A673 (cell line): ENCODE measurements around the gene XPA. TPM values are rescaled to one million over a fixed set of nuclear protein-coding genes. Genes with fewer than 3 reads are reported as not detected.
"Not testable (repeated sequence)": the region's sequence is repeated elsewhere in the genome, so short reads cannot be mapped to it uniquely, and the experiment has no call there.

Experiments used
- Bru-seq: library from RNA; stranded (reverse); fragments of 400-500 nt; gene quantifications from one replicate; lab custom pipeline; 2021; lab: Mats Ljungman, UMichigan
- BruChase-seq, 2 experiments: library from RNA; stranded (reverse); fragments of 400-500 nt; gene quantifications; one replicate each; lab custom pipeline; 2021; lab: Mats Ljungman, UMichigan
- BruUV-seq: library from RNA; stranded (reverse); fragments of 400-500 nt; replicated peaks from 2 replicates; lab custom pipeline; 2021; lab: Mats Ljungman, UMichigan
- CTCF ChIA-PET: fragments of 300-600 bp; sonication (Branson Sonifier 250); formaldehyde crosslinking; loops from one replicate; lab custom pipeline; 2022; ENCODE audit warnings: antibody characterized with exemption; lab: Charles Lee
- POLR2A ChIA-PET: fragments of 300-600 bp; sonication (Branson Sonifier 250); formaldehyde crosslinking; loops from one replicate; lab custom pipeline; 2022; ENCODE audit warnings: antibody characterized with exemption; ENCODE audit not compliant: low non-redundant PET; lab: Charles Lee
- DNase-seq: peaks from one replicate; pipeline ENCODE4 v3.0.0-alpha.2; 2015; ENCODE audit warnings: low spot score
- H3K27ac ChIP-seq: fragments of 200-600 bp; sonication (generic); 2 replicates; pipeline ENCODE4 v1.5.1; 2016; ENCODE audit warnings: mixed run types, low read depth, mild to moderate bottlenecking, mixed read lengths, antibody characterized with exemption, low read length; ENCODE audit not compliant: poor library complexity, severe bottlenecking
- H3K27me3 ChIP-seq: fragments of 200-600 bp; sonication (generic); replicated peaks from 2 replicates; pipeline ENCODE4 v1.6.1; 2017; ENCODE audit warnings: mixed run types, low read depth, mild to moderate bottlenecking, mixed read lengths, antibody characterized with exemption, low read length; ENCODE audit not compliant: insufficient read depth, poor library complexity
- H3K36me3 ChIP-seq: fragments of 200-600 bp; sonication (generic); 2 replicates; pipeline ENCODE4 v1.6.1; 2016; ENCODE audit warnings: mixed run types, mild to moderate bottlenecking, mixed read lengths, antibody characterized with exemption, low read length; ENCODE audit not compliant: insufficient read depth, poor library complexity, severe bottlenecking
- H3K4me1 ChIP-seq: fragments of 200-600 bp; sonication (generic); 2 replicates; pipeline ENCODE4 v1.6.1; 2017; ENCODE audit warnings: mixed run types, mild to moderate bottlenecking, mixed read lengths, antibody characterized with exemption, low read length; ENCODE audit not compliant: insufficient read depth, poor library complexity, severe bottlenecking
- H3K4me3 ChIP-seq: fragments of 200-600 bp; sonication (generic); 2 replicates; pipeline ENCODE4 v1.5.1; 2016; ENCODE audit warnings: low read depth, mixed run types, mild to moderate bottlenecking, mixed read lengths, low read length; ENCODE audit not compliant: poor library complexity, severe bottlenecking
- H3K9me3 ChIP-seq: fragments of 200-600 bp; sonication (generic); 2 replicates; pipeline ENCODE4 v1.6.1; 2016; ENCODE audit warnings: mixed run types, low read depth, mild to moderate bottlenecking, mixed read lengths, antibody characterized with exemption, low read length; ENCODE audit not compliant: poor library complexity, severe bottlenecking
- CTCF ChIP-seq: fragments of 300-800, 200-600 bp; sonication (generic); conservative IDR thresholded peaks from 2 replicates; pipeline ENCODE4 v1.5.1; 2017; ENCODE audit warnings: low read depth, mild to moderate bottlenecking, antibody characterized with exemption, low read length, moderate library complexity, mixed read lengths
- EZH2 ChIP-seq: fragments of 200-600 bp; sonication (generic); IDR thresholded peaks from 2 replicates; pipeline ENCODE4 v1.6.1; 2017; ENCODE audit warnings: borderline replicate concordance, low read depth, mild to moderate bottlenecking, mixed read lengths, antibody characterized with exemption, low read length; ENCODE audit not compliant: poor library complexity, severe bottlenecking
- intact Hi-C: fragments of 100-400 bp; cut with micrococcal nuclease; formaldehyde crosslinking; loops from one replicate; pipeline ENCODE4 v1.10.0; 2022; ENCODE audit not compliant: unreplicated experiment
- long read RNA-seq: library from polyadenylated mRNA; stranded (forward); transcript quantifications from one replicate; pipeline ENCODE4 v2.0.0, GENCODE V29; 2022
- total RNA-seq: library from RNA; stranded (reverse); gene quantifications from 2 replicates; pipeline ENCODE4 v1.2.3, GENCODE V29; 2021

Gene XPA
- total RNA-seq: 15.6 and 17.9 TPM in 2 replicates
- Bru-seq, nascent RNA: percentile 84 among the genes with signal in this experiment
- percentile 74 among the genes with signal in this experiment for BruChase-seq, experiment 1, labeled RNA remaining after a 2-hour chase
- BruChase-seq, experiment 2, labeled RNA remaining after a 6-hour chase: percentile 61 among the genes with signal in this experiment
- long read RNA-seq, transcript XPA-201 (6 exons, 1,417 nt): major isoform, 33 of 43 reads
- long read RNA-seq, partial matches to known transcripts: 1 of 43 reads
- long read RNA-seq, other reads (novel, unspliced or antisense): 7 of 43 reads

- Histone ChIP-seq H3K27me3 (no peaks in the 10 kb centered on the region), H3K9me3 (no peaks in the 10 kb centered on the region), H3K4me3 (peak within 1 kb of the TSS; percentile 92), H3K36me3 (peaks cover 3% of the 10 kb centered on the region), H3K4me1 (peaks cover 15% of the 10 kb centered on the region), H3K27ac (peak within 1 kb of the TSS; percentile 85)
- CTCF ChIA-PET: no interaction called here
- peak; percentile 97 for DNase-seq
- no peak for TF ChIP-seq EZH2
- no peak for TF ChIP-seq CTCF
- intact Hi-C loops: no loop called here
- POLR2A ChIA-PET: interaction anchor here (0.8 kb wide), 1 partner anchor 326 kb away, joined by 3 read pairs; no protein-coding TSS in a partner anchor
- no TSS peak for BruUV-seq
Observed at GRCh38 chr9:97696803-97697601, at the start of gene XPA. Gene XPA (minus strand): TSS chr9:97697340. CDS start chr9:97697292, 48 bp downstream.

GRCh38 chr9:97744710-97745708, 47.9 kb upstream of the XPA start:
- BruUV-seq: no TSS peak
- peaks cover 33% of the 10 kb centered on the region for H3K27me3 ChIP-seq
- H3K36me3 ChIP-seq: no peaks in the 10 kb centered on the region
- H3K4me3 ChIP-seq: no peak overlapping the region
- H3K27ac ChIP-seq: no peak overlapping the region
- TF ChIP-seq EZH2 (no peak), CTCF (no peak)
- DNase-seq: no peak
- ChIA-PET CTCF (no interaction called here), POLR2A (no interaction called here)
- H3K4me1 ChIP-seq: peaks cover 6% of the 10 kb centered on the region
- peaks cover 6% of the 10 kb centered on the region for H3K9me3 ChIP-seq
- intact Hi-C loops: no loop called here

- DNase-seq, H3K4me3 ChIP-seq, H3K9me3 ChIP-seq, POLR2A ChIA-PET, H3K4me1 ChIP-seq, H3K36me3 ChIP-seq, CTCF ChIA-PET, intact Hi-C loops, BruUV-seq, H3K27ac ChIP-seq: not testable (repeated sequence)
- peaks cover 34% of the 10 kb centered on the region for H3K27me3 ChIP-seq
Observed at GRCh38 chr9:97744025-97744424, 46.9 kb upstream of the XPA start.
